CD14-positive monocyte (primary cell): Measurements from ENCODE around the gene RAB11FIP4. TPM values are rescaled to one million over a fixed set of nuclear protein-coding genes. Genes with fewer than 3 reads are reported as not detected.

Experiments
- DNase-seq, 3 donors: peaks; one replicate each; pipeline ENCODE4 v3.0.0-alpha.2; 2011 to 2022
- H2AFZ ChIP-seq: 2 replicates; pipeline ENCODE4 v1.6.0; 2012; ENCODE audit warnings: mild to moderate bottlenecking, low read depth, low read length, inconsistent platforms; ENCODE audit not compliant: insufficient read depth, poor library complexity, severe bottlenecking
- H3K27ac ChIP-seq, 2 donors: 1 replicate in 1 of 2; 2 replicates in 1 of 2; pipeline ENCODE4 v1.5.1; 2012 to 2013; ENCODE audit warnings: low read length in 2 of 2, control low read depth in 1 of 2, inconsistent platforms in 1 of 2, low read depth in 1 of 2, mild to moderate bottlenecking in 1 of 2
- H3K27me3 ChIP-seq, 2 donors: one replicate each; pipeline versions ENCODE4 v1.6.0 to v1.6.1; 2011 to 2013; ENCODE audit warnings: low read length in 2 of 2; ENCODE audit not compliant: control insufficient read depth in 2 of 2, insufficient read depth in 2 of 2
- H3K36me3 ChIP-seq, 2 donors: replicated peaks in 1 of 2; 1 replicate in 1 of 2; 2 replicates in 1 of 2; pipeline versions ENCODE4 v1.5.1 to v1.6.1; 2012 to 2013; ENCODE audit warnings: low read length in 2 of 2, control low read depth in 1 of 2, inconsistent platforms in 1 of 2, mild to moderate bottlenecking in 1 of 2; ENCODE audit not compliant: insufficient read depth in 2 of 2, control insufficient read depth in 1 of 2
- H3K4me1 ChIP-seq, 2 donors: 1 replicate in 1 of 2; 2 replicates in 1 of 2; pipeline versions ENCODE4 v1.5.1 to v1.6.1; 2012 to 2013; ENCODE audit warnings: low read length in 2 of 2, control low read depth in 1 of 2, inconsistent platforms in 1 of 2, mild to moderate bottlenecking in 1 of 2, moderate library complexity in 1 of 2; ENCODE audit not compliant: insufficient read depth in 2 of 2, control insufficient read depth in 1 of 2
- H3K4me2 ChIP-seq: replicated peaks from 2 replicates; pipeline ENCODE3; 2012; ENCODE audit warnings: low read length, moderate library complexity, mild to moderate bottlenecking; ENCODE audit not compliant: poor library complexity, severe bottlenecking; ENCODE audit errors: extremely low read depth
- H3K4me3 ChIP-seq, 3 experiments: fragments of 200-600 bp in 1 of 3; sonication (generic) in 1 of 3; replicated peaks in 1 of 3; 1 replicate in 2 of 3; 2 replicates in 1 of 3; pipeline ENCODE4 v1.5.1; 2011 to 2013; ENCODE audit warnings: low read length in 3 of 3, mild to moderate bottlenecking in 3 of 3, control low read depth in 2 of 3, low read depth in 2 of 3, inconsistent platforms in 1 of 3, moderate library complexity in 1 of 3
- H3K79me2 ChIP-seq: 2 replicates; pipeline ENCODE4 v1.6.0; 2012; ENCODE audit warnings: mild to moderate bottlenecking, control low read depth, inconsistent platforms, low read length, moderate library complexity; ENCODE audit not compliant: insufficient read depth
- H3K9ac ChIP-seq: 2 replicates; pipeline ENCODE4 v1.6.0; 2017; ENCODE audit warnings: low read length, mild to moderate bottlenecking; ENCODE audit not compliant: insufficient read depth, poor library complexity, severe bottlenecking
- H3K9me3 ChIP-seq, 2 donors: replicated peaks in 1 of 2; 1 replicate in 1 of 2; 2 replicates in 1 of 2; pipeline versions ENCODE4 v1.5.1 to v1.6.1; 2012 to 2013; ENCODE audit warnings: low read length in 2 of 2, control low read depth in 1 of 2; ENCODE audit not compliant: control insufficient read depth in 1 of 2, insufficient read depth in 1 of 2
- H4K20me1 ChIP-seq: 2 replicates; pipeline ENCODE4 v1.6.0; 2012; ENCODE audit warnings: mild to moderate bottlenecking, low read length, control low read depth, moderate library complexity; ENCODE audit not compliant: insufficient read depth
- H3K27ac Mint-ChIP-seq, 7 donors: one replicate each; pipeline ENCODE4 v1.8.0; 2020; ENCODE audit warnings: mild to moderate bottlenecking in 7 of 7, mixed read lengths in 7 of 7, moderate library complexity in 6 of 7, inconsistent platforms in 2 of 7
- H3K27me3 Mint-ChIP-seq, 3 donors: one replicate each; pipeline ENCODE4 v1.8.0; 2021 to 2022; ENCODE audit warnings: low read depth in 3 of 3, mild to moderate bottlenecking in 3 of 3, mixed read lengths in 3 of 3, moderate library complexity in 3 of 3, inconsistent platforms in 1 of 3
- H3K36me3 Mint-ChIP-seq, 2 donors: one replicate each; pipeline ENCODE4 v1.8.0; 2020; ENCODE audit warnings: mixed read lengths in 2 of 2, inconsistent platforms in 1 of 2, mild to moderate bottlenecking in 1 of 2
- H3K4me1 Mint-ChIP-seq: one replicate; pipeline ENCODE4 v1.8.0; 2020; ENCODE audit warnings: mild to moderate bottlenecking, mixed read lengths
- H3K4me3 Mint-ChIP-seq, 2 donors: one replicate each; pipeline ENCODE4 v1.8.0; 2020; ENCODE audit warnings: mild to moderate bottlenecking in 2 of 2, mixed read lengths in 2 of 2, moderate library complexity in 1 of 2
- H3K9me3 Mint-ChIP-seq, 7 donors: one replicate each; pipeline ENCODE4 v1.8.0; 2020 to 2022; ENCODE audit warnings: mixed read lengths in 7 of 7, mild to moderate bottlenecking in 6 of 7, moderate library complexity in 6 of 7, inconsistent platforms in 2 of 7
- CTCF ChIP-seq: fragments of 200-600 bp; IDR thresholded peaks from one replicate; pipeline ENCODE4 v1.8.0; 2022; ENCODE audit warnings: antibody characterized with exemption, mild to moderate bottlenecking
- WGBS: methylation state at CpG from one replicate; pipeline ENCODE4 v1.1.5; 2013; ENCODE audit warnings: missing lambda C conversion rate; ENCODE audit not compliant: insufficient coverage; 5-methylcytosine and 5-hydroxymethylcytosine counted together
- intact Hi-C, 2 donors: fragments of 100-400 bp; cut with micrococcal nuclease; formaldehyde crosslinking; loops; one replicate each; pipeline versions ENCODE4 v1.15.0 to v1.15.1; 2023
- polyA plus RNA-seq, 3 donors: library from polyadenylated mRNA; depleted of rRNA in 1 of 3; unstranded in 2 of 3; stranded (reverse) in 1 of 3; fragments of 300-500 nt in 2 of 3; fragments of >200 nt in 1 of 3; fragmentation: Illumina TruSeq in 2 of 3; gene quantifications; 1 replicate in 2 of 3; 2 replicates in 1 of 3; pipeline ENCODE4 v1.2.3, GENCODE V29; 2012 to 2021

Gene RAB11FIP4
- polyA plus RNA-seq, 3 donors = 10.4 to 21.9 (median 16.2) TPM

- Histone ChIP-seq H3K27me3 (peaks cover 0 to 4% of the 10 kb centered on the region in 2 donors), H3K9ac (peak overlapping the region; percentile 69), H3K79me2 (peaks cover 60% of the 10 kb centered on the region), H4K20me1 (peaks cover 24% of the 10 kb centered on the region), H3K27ac (peak overlapping the region; percentile 92 to 97), H3K9me3 (no peaks in the 10 kb centered on the region), H3K4me3 (peak overlapping the region in 1 of 3 experiments; percentile 70), H3K4me2 (peak overlapping the region; percentile 68), H3K4me1 (peaks cover 64 to 71% of the 10 kb centered on the region in 2 donors), H3K36me3 (no peaks in the 10 kb centered on the region), H2AFZ (peak overlapping the region; percentile 17)
- peaks cover 15 to 16% of the 10 kb centered on the region in 2 donors for H3K36me3 Mint-ChIP-seq
- WGBS = 16% methylated on average over 6 of the region's 12 CpGs
- no peaks in the 10 kb centered on the region for H3K9me3 Mint-ChIP-seq
- peaks cover 3 to 12% (median 8%) of the 10 kb centered on the region in 3 donors for H3K27me3 Mint-ChIP-seq
- peak overlapping the region; percentile 69 to 88 for H3K4me3 Mint-ChIP-seq
- H3K4me1 Mint-ChIP-seq = peaks cover 66% of the 10 kb centered on the region
- peak; percentile 89 to 92 (median 92) for DNase-seq
- intact Hi-C loops = loop anchor here in 1 of 2 donors (5.0 to 10.0 kb wide), 3 partner anchors 90 to 542 kb away; partner anchors contain the start of gene EVI2B
- H3K27ac Mint-ChIP-seq = peak overlapping the region; percentile 96 to 99 (median 98)
- no peak for TF ChIP-seq CTCF
Measured at GRCh38 chr17:31494259-31495021, 103.0 kb downstream of the RAB11FIP4 start.

GRCh38 chr17:31495022-31495885 is 103.8 kb downstream of the RAB11FIP4 start:
- H3K36me3 Mint-ChIP-seq = peaks cover 9 to 11% of the 10 kb centered on the region in 2 donors
- intact Hi-C loops = loop anchor here in 1 of 2 donors (10.0 kb wide), 1 partner anchor 90 kb away; no protein-coding TSS in a partner anchor
- H3K4me2 ChIP-seq = peak overlapping the region; percentile 68
- no peak for DNase-seq
- peak overlapping the region in 1 of 2 donors; percentile 59 for H3K4me3 Mint-ChIP-seq
- H3K9ac ChIP-seq = peak overlapping the region; percentile 69
- no peaks in the 10 kb centered on the region for H3K27me3 ChIP-seq
- no peaks in the 10 kb centered on the region for H3K9me3 Mint-ChIP-seq
- H3K4me3 ChIP-seq = peak overlapping the region in 1 of 3 experiments; percentile 52
- no peak for TF ChIP-seq CTCF
- peaks cover 2 to 8% (median 3%) of the 10 kb centered on the region in 3 donors for H3K27me3 Mint-ChIP-seq
- peak overlapping the region; percentile 17 for H2AFZ ChIP-seq
- H4K20me1 ChIP-seq = peaks cover 24% of the 10 kb centered on the region
- peak overlapping the region; percentile 94 to 98 (median 96) for H3K27ac Mint-ChIP-seq
- H3K4me1 Mint-ChIP-seq = peaks cover 59% of the 10 kb centered on the region
- no peaks in the 10 kb centered on the region for H3K9me3 ChIP-seq
- peak overlapping the region; percentile 92 to 97 for H3K27ac ChIP-seq
- peaks cover 56 to 63% of the 10 kb centered on the region in 2 donors for H3K4me1 ChIP-seq
- peaks cover 54% of the 10 kb centered on the region for H3K79me2 ChIP-seq
- H3K36me3 ChIP-seq = peaks cover 0 to 5% of the 10 kb centered on the region in 2 donors
- 86% methylated on average over 4 of the region's 10 CpGs for whole genome bisulfite sequencing
